Activated T-helper 1 cell treated with anti-CD3 and anti-CD28 coated beads, Interleukin-2, amount 50 U/mL, for 16 hours (primary cell): ENCODE measurements around the gene NKIRAS2.
"Not testable (repeated sequence)": the region's sequence is repeated elsewhere in the genome, so short reads cannot be mapped to it uniquely, and the experiment has no call there.

ENCODE experiments used
- DNase-seq, 2 donors: peaks; one replicate each; pipeline ENCODE4 v3.0.0-alpha.2; 2020; ENCODE audit warnings: low read depth in 1 of 2, low spot score in 1 of 2

NKIRAS2 gene

GRCh38 chr17:41996855-41997164, 23.1 kb upstream of the NKIRAS2 start:
- no peak for DNase-seq

- no peak for DNase-seq
Observed at GRCh38 chr17:41998497-41998896, 21.4 kb upstream of the NKIRAS2 start.

- DNase-seq, result no peak
Observed at GRCh38 chr17:42000413-42001133, 19.3 kb upstream of the NKIRAS2 start.

- DNase-seq, result no peak
Observed at GRCh38 chr17:42001729-42002128, 18.2 kb upstream of the NKIRAS2 start.

- DNase-seq, result no peak
Observed at GRCh38 chr17:42002175-42002791, 17.6 kb upstream of the NKIRAS2 start.

GRCh38 chr17:42002792-42003301, 17.0 kb upstream of the NKIRAS2 start:
- DNase-seq, result no peak

- no peak for DNase-seq
Observed at GRCh38 chr17:42005166-42005565, 14.7 kb upstream of the NKIRAS2 start.

- no peak for DNase-seq
Observed at GRCh38 chr17:42009170-42009569, 10.7 kb upstream of the NKIRAS2 start.

- not testable (repeated sequence) for DNase-seq
Observed at GRCh38 chr17:42010266-42010680, 9.6 kb upstream of the NKIRAS2 start.

GRCh38 chr17:42010898-42011516, 8.9 kb upstream of the NKIRAS2 start:
- DNase-seq, result no peak

GRCh38 chr17:42012363-42012762, 7.5 kb upstream of the NKIRAS2 start:
- not testable (repeated sequence) for DNase-seq

GRCh38 chr17:42013740-42014139, 6.2 kb upstream of the NKIRAS2 start:
- DNase-seq, result not testable (repeated sequence)

- DNase-seq, result no peak
Observed at GRCh38 chr17:42016411-42016831, 3.5 kb upstream of the NKIRAS2 start.

GRCh38 chr17:42016941-42017865, 2.7 kb upstream of the NKIRAS2 start, which contains the start of gene DNAJC7:
TSS of gene DNAJC7 (minus strand) at chr17:42017439. CDS start at chr17:42017416, 23 bp downstream.
- peak; percentile 77 to 87 for DNase-seq

- no peak for DNase-seq
Observed at GRCh38 chr17:42017866-42018200, 2.1 kb upstream of the NKIRAS2 start.

- DNase-seq, result no peak
Observed at GRCh38 chr17:42018339-42018738, 1.6 kb upstream of the NKIRAS2 start.

- DNase-seq, result no peak
Observed at GRCh38 chr17:42018988-42019387, 902 bp upstream of the NKIRAS2 start.

- DNase-seq, result not testable (repeated sequence)
Observed at GRCh38 chr17:42020845-42021244, 955 bp downstream of the NKIRAS2 start.

- no peak for DNase-seq
Observed at GRCh38 chr17:42023524-42024349, 3.8 kb downstream of the NKIRAS2 start.

- DNase-seq, result no peak
Observed at GRCh38 chr17:42025191-42025579, 5.3 kb downstream of the NKIRAS2 start.
